LNCaP clone FGC (cell line): ENCODE data around the gene FAM114A1.

ENCODE experiments used
- DNase-seq: peaks from one replicate; pipeline ENCODE4 v3.0.0-alpha.2; 2011; ENCODE audit warnings: low read depth
- H3K4me3 ChIP-seq: 2 replicates; pipeline ENCODE4 v1.5.1; 2011; ENCODE audit warnings: mild to moderate bottlenecking, low read depth, low read length, control low read depth
- CTCF ChIP-seq: IDR thresholded peaks from 2 replicates; pipeline ENCODE4 v1.5.1; 2012; ENCODE audit warnings: mild to moderate bottlenecking; ENCODE audit not compliant: control insufficient read depth, insufficient read depth; ENCODE audit errors: extremely low read depth

FAM114A1 gene

GRCh38 chr4:38858097-38858420, 9.5 kb upstream of the FAM114A1 start:
- no peak overlapping the region for H3K4me3 ChIP-seq
- TF ChIP-seq CTCF = no peak
- no peak for DNase-seq

- no peak overlapping the region for H3K4me3 ChIP-seq
- DNase-seq = no peak
- TF ChIP-seq CTCF = no peak
Observed at GRCh38 chr4:38859501-38859900, 8.1 kb upstream of the FAM114A1 start.

- H3K4me3 ChIP-seq = no peak overlapping the region
- peak; percentile 66 for TF ChIP-seq CTCF
- no peak for DNase-seq
Observed at GRCh38 chr4:38860788-38861424, 6.7 kb upstream of the FAM114A1 start.

GRCh38 chr4:38861791-38862190, 5.8 kb upstream of the FAM114A1 start:
- no peak for TF ChIP-seq CTCF
- DNase-seq = no peak
- H3K4me3 ChIP-seq = no peak overlapping the region

- peak; percentile 39 for DNase-seq
- TF ChIP-seq CTCF = no peak
- H3K4me3 ChIP-seq = no peak overlapping the region
Observed at GRCh38 chr4:38865445-38865844, 2.2 kb upstream of the FAM114A1 start.

- TF ChIP-seq CTCF = no peak
- DNase-seq = no peak
- H3K4me3 ChIP-seq = peak overlapping the region; percentile 81
Observed at GRCh38 chr4:38866973-38867477, 581 bp upstream of the FAM114A1 start.

GRCh38 chr4:38868059-38868960, 704 bp downstream of the FAM114A1 start:
- peak overlapping the region; percentile 81 for H3K4me3 ChIP-seq
- no peak for DNase-seq
- no peak for TF ChIP-seq CTCF
